ENCODE measurements around the gene CTNS. TPM values are rescaled to one million over a fixed set of nuclear protein-coding genes. Genes with fewer than 3 reads are reported as not detected.

The CTNS gene
- total and polyA plus RNA-seq, 8 donors = 4.0 to 74.5 (median 11.9) TPM

GRCh38 chr17:3692346-3692745 lies 55.8 kb downstream of the CTNS start:
- Histone ChIP-seq H3K4me3 (no peak overlapping the region), H3K36me3 (peaks cover 0 to 3% (median 0%) of the 10 kb centered on the region in 4 donors), H3K27ac (no peak overlapping the region), H3K4me1 (peaks cover 16 to 29% (median 24%) of the 10 kb centered on the region in 4 donors), H3K9me3 (peaks cover 0 to under 1% (median under 1%) of the 10 kb centered on the region in 4 donors), H3K27me3 (peaks cover 0 to 84% (median 29%) of the 10 kb centered on the region in 3 donors)
- no peak for DNase-seq
- WGBS, 5 donors = 82 to 87% (median 85%) methylated on average over 9 of the region's 9 CpGs
- TF ChIP-seq, protein P1, sequence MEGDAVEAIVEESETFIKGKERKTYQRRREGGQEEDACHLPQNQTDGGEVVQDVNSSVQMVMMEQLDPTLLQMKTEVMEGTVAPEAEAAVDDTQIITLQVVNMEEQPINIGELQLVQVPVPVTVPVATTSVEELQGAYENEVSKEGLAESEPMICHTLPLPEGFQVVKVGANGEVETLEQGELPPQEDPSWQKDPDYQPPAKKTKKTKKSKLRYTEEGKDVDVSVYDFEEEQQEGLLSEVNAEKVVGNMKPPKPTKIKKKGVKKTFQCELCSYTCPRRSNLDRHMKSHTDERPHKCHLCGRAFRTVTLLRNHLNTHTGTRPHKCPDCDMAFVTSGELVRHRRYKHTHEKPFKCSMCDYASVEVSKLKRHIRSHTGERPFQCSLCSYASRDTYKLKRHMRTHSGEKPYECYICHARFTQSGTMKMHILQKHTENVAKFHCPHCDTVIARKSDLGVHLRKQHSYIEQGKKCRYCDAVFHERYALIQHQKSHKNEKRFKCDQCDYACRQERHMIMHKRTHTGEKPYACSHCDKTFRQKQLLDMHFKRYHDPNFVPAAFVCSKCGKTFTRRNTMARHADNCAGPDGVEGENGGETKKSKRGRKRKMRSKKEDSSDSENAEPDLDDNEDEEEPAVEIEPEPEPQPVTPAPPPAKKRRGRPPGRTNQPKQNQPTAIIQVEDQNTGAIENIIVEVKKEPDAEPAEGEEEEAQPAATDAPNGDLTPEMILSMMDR (IDR thresholded peaks at IDR 0.05) = no peak
- TF ChIP-seq POLR2A (IDR thresholded peaks at IDR 0.05) = no peak
- TF ChIP-seq POLR2AphosphoS5 (IDR thresholded peaks at IDR 0.05) = no peak
- no peak for TF ChIP-seq EP300 (IDR thresholded peaks at IDR 0.05)
- intact Hi-C loops (cut with DNase I; ENCODE audit: low total_unique reads) = no loop called here

DNA sequence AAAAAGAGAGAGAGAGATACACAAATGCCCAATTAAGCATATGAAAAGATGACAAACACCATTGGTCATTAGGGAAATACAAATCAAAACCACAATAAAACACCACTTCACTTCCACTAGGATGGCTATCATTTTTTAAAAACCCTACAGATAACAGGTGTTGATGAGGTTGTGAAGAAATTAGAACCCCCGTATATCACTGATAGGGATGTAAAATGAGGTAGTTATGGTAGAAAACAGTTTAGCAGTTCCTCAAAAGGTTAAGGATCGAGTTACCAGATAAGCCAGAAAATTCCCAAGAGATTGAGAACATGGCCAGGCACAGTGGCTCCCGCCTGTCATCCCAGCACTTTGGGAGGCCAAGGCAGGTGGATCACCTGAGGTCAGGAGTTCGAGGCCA lies 56.6 kb downstream of the CTNS start:
- peaks cover 0 to 90% (median 32%) of the 10 kb centered on the region in 3 donors for H3K27me3 ChIP-seq
- peaks cover 0 to 3% (median 0%) of the 10 kb centered on the region in 4 donors for H3K36me3 ChIP-seq
- TF ChIP-seq POLR2A (IDR thresholded peaks at IDR 0.05) = no peak
- no peak for TF ChIP-seq EP300 (IDR thresholded peaks at IDR 0.05)
- TF ChIP-seq, protein P1 (IDR thresholded peaks at IDR 0.05) = no peak
- no peak for TF ChIP-seq POLR2AphosphoS5 (IDR thresholded peaks at IDR 0.05)

GRCh38 chr17:3693829-3694231 lies 57.3 kb downstream of the CTNS start:
- peaks cover 0 to 95% (median 32%) of the 10 kb centered on the region in 3 donors for H3K27me3 ChIP-seq
- peaks cover 0 to 3% (median 0%) of the 10 kb centered on the region in 4 donors for H3K36me3 ChIP-seq
- TF ChIP-seq POLR2AphosphoS5 (IDR thresholded peaks at IDR 0.05) (no peak), EP300 (IDR thresholded peaks at IDR 0.05) (no peak), POLR2A (IDR thresholded peaks at IDR 0.05) (no peak)
- TF ChIP-seq, protein P1 (IDR thresholded peaks at IDR 0.05) = no peak
- no peak for DNase-seq
- H3K4me1 ChIP-seq = peaks cover 16 to 27% (median 23%) of the 10 kb centered on the region in 4 donors
- intact Hi-C loops (cut with DNase I; ENCODE audit: low total_unique reads) = no loop called here
- 57 to 76% (median 68%) methylated on average over 9 of the region's 9 CpGs for WGBS, 5 donors
- no peak overlapping the region for H3K4me3 ChIP-seq
- peaks cover 0 to 13% (median 10%) of the 10 kb centered on the region in 4 donors for H3K9me3 ChIP-seq
- H3K27ac ChIP-seq = no peak overlapping the region

More for the DNA sequence above, 56.6 kb downstream of the CTNS start:
- H3K4me1 ChIP-seq = peaks cover 16 to 27% (median 23%) of the 10 kb centered on the region in 4 donors
- H3K27ac ChIP-seq = no peak overlapping the region
- intact Hi-C loops (cut with DNase I; ENCODE audit: low total_unique reads) = no loop called here
- peaks cover 0 to 8% (median 6%) of the 10 kb centered on the region in 4 donors for H3K9me3 ChIP-seq
- WGBS, 5 donors = 42 to 61% (median 50%) methylated on average over 4 of the region's 4 CpGs
- no peak for DNase-seq
- no peak overlapping the region for H3K4me3 ChIP-seq

DNA sequence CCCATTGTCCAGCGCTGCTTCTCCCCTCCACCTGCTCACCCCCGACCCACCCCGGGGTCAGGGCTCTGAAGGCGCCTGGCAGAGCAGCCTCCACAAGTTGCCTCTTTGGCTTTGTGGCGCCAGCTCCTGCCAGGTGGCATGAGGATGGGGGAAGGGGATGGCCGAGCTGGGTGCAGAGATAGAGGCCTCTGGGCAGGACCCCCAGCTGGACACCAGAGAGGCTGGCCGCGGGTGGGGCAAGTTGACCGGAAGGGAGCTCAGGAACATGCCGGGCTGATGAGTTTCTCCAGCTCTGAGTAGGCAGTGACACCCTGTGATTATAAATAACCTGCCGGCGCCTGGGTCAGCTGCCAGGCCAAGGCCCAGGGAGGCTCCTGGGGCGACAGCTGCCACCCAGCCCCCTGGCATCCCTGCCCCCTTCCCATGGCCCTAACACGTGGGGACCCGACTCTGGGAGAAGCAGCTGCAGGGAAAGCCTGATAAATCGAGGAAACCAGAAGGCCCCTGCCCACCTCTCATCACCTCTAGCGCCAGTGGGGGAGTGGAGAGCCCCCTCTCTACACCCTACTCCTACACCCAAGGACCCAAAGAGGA lies 58.7 kb downstream of the CTNS start:
- 9 to 35% (median 12%) methylated on average over 8 to 17 of the region's 17 CpGs for WGBS, 5 donors
- Histone ChIP-seq H3K36me3 (no peaks in the 10 kb centered on the region), H3K4me3 (peak overlapping the region; percentile 44 to 69 (median 50)), H3K9me3 (peaks cover 0 to 13% (median 10%) of the 10 kb centered on the region in 4 donors), H3K27me3 (peaks cover 0 to 83% (median 32%) of the 10 kb centered on the region in 3 donors), H3K4me1 (peaks cover 16 to 27% (median 23%) of the 10 kb centered on the region in 4 donors), H3K27ac (peak overlapping the region in 1 of 5 donors; percentile 16)
- DNase-seq = no peak
- TF ChIP-seq POLR2A (IDR thresholded peaks at IDR 0.05) (no peak), EP300 (IDR thresholded peaks at IDR 0.05) (no peak), POLR2AphosphoS5 (IDR thresholded peaks at IDR 0.05) (no peak)
- TF ChIP-seq, protein P1 (IDR thresholded peaks at IDR 0.05) = no peak
- intact Hi-C loops (cut with DNase I; ENCODE audit: low total_unique reads) = no loop called here

All from stomach (tissue), 9 donors.